ENCODE measurements around the gene ATP6V1C2. TPM values are rescaled to one million over a fixed set of nuclear protein-coding genes. Genes with fewer than 3 reads are reported as not detected.
A peak's percentile ranks its signal among the peaks of the same experiment; 100 is the strongest.

The ATP6V1C2 gene
- total and polyA plus RNA-seq, 9 of the 15 experiments (the other 6 are each of a cell fraction or from before 2014, with no cell fraction given), result 0.01 to 0.31 (median 0.10) TPM; not detected in 4

DNA sequence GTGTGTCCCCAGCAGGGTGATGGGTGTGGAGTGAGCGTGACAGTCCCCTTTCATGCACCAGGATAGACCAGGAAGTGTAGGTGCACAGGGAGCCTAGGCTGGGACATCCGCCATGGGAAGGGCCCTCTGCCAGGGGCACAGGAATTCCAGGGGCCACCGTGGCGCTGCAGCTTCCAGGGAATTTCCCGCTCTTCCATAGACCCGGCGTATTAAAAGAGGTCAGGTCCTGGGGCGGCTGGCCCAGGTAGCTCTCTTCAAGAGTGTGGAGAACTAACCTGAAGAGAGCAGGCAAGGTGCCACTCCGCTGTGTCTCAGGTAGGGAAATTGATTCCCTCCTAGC lies 42.0 kb downstream of the ATP6V1C2 start:
- in situ Hi-C loops (cut with MboI), result no loop called here
- Histone ChIP-seq H3K9ac (ENCODE audit: insufficient read depth in 1 of 2, low read depth in 2 of 2, low read length in 2 of 2) (no peak overlapping the region; a peak in 2 of 4 replicates), H3K4me1 (replicated peaks in 1 of 2; ENCODE audit: control insufficient read depth in 2 of 2, insufficient read depth in 2 of 2, low read length in 2 of 2) (peaks cover 6 to 8% of the 10 kb centered on the region in 2 experiments; a peak in 3 of 5 replicates), H3K27me3 (ENCODE audit: control insufficient read depth in 2 of 2, insufficient read depth in 2 of 2, low read length in 2 of 2) (peaks cover 19 to 69% of the 10 kb centered on the region in 2 experiments; a peak in 4 of 5 replicates), H3K27ac (ENCODE audit: extremely low read depth, low read depth, low read length) (no peak overlapping the region), H3K4me3 (no peak overlapping the region), H3K4me2 (ENCODE audit: insufficient read depth, low read length) (0 out of 2 replicates have a peak overlapping the region, but pooled peaks have one; percentile 71), H2AFZ (ENCODE audit: low read depth, low read length) (no peak overlapping the region), H3K79me2 (ENCODE audit: control insufficient read depth, insufficient read depth, low read length) (no peaks in the 10 kb centered on the region), H3K9me1 (ENCODE audit: control insufficient read depth, insufficient read depth, low read length) (no peaks in the 10 kb centered on the region), H3K36me3 (ENCODE audit: control insufficient read depth, insufficient read depth, low read length) (no peaks in the 10 kb centered on the region), H3K9me3 (replicated peaks; ENCODE audit: control insufficient read depth, insufficient read depth, low read depth, low read length) (no peaks in the 10 kb centered on the region), H4K20me1 (replicated peaks; ENCODE audit: control insufficient read depth, insufficient read depth, low read length) (no peaks in the 10 kb centered on the region)
- no peak for DNase-seq (ENCODE audit: extremely low read depth in 1 of 4, low spot score in 3 of 4)
- intact Hi-C loops (cut with micrococcal nuclease), result no loop called here
- CTCF ChIA-PET (ENCODE audit: low intra/inter-chr PET ratio), result no interaction called here
- WGBS (ENCODE audit: insufficient coverage, low coverage, missing lambda C conversion rate), result 13% methylated on average over 9 of the region's 9 CpGs
- POLR2A ChIA-PET, result no interaction called here
- no peak for ATAC-seq
- no TSS peak for BruUV-seq (replicated peaks)
- no peak for FAIRE-seq
- no peak for TF ChIP-seq ZNF324 (CRISPR knock-in tag; IDR thresholded peaks at IDR 0.05)
- no peak for TF ChIP-seq ZNF263 (CRISPR knock-in tag; IDR thresholded peaks at IDR 0.05; ENCODE audit: borderline replicate concordance)
- TF ChIP-seq MTF1 (CRISPR knock-in tag; IDR thresholded peaks at IDR 0.05; ENCODE audit: borderline replicate concordance), result no peak
- TF ChIP-seq CBFA2T3 (IDR thresholded peaks at IDR 0.05), result no peak
- no peak for TF ChIP-seq KDM1A (IDR thresholded peaks at IDR 0.05)
- no peak for TF ChIP-seq FOS (IDR thresholded peaks at IDR 0.05; ENCODE audit: extremely low read depth, insufficient read length)
- TF ChIP-seq, protein P1, sequence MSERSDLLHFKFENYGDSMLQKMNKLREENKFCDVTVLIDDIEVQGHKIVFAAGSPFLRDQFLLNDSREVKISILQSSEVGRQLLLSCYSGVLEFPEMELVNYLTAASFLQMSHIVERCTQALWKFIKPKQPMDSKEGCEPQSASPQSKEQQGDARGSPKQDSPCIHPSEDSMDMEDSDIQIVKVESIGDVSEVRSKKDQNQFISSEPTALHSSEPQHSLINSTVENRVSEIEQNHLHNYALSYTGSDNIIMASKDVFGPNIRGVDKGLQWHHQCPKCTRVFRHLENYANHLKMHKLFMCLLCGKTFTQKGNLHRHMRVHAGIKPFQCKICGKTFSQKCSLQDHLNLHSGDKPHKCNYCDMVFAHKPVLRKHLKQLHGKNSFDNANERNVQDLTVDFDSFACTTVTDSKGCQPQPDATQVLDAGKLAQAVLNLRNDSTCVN (CRISPR knock-in tag; IDR thresholded peaks at IDR 0.05), result no peak
- TF ChIP-seq, protein P2, sequence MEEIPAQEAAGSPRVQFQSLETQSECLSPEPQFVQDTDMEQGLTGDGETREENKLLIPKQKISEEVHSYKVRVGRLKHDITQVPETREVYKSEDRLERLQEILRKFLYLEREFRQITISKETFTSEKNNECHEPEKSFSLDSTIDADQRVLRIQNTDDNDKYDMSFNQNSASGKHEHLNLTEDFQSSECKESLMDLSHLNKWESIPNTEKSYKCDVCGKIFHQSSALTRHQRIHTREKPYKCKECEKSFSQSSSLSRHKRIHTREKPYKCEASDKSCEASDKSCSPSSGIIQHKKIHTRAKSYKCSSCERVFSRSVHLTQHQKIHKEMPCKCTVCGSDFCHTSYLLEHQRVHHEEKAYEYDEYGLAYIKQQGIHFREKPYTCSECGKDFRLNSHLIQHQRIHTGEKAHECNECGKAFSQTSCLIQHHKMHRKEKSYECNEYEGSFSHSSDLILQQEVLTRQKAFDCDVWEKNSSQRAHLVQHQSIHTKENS (CRISPR knock-in tag; IDR thresholded peaks at IDR 0.05), result no peak
- TF ChIP-seq, protein P3, sequence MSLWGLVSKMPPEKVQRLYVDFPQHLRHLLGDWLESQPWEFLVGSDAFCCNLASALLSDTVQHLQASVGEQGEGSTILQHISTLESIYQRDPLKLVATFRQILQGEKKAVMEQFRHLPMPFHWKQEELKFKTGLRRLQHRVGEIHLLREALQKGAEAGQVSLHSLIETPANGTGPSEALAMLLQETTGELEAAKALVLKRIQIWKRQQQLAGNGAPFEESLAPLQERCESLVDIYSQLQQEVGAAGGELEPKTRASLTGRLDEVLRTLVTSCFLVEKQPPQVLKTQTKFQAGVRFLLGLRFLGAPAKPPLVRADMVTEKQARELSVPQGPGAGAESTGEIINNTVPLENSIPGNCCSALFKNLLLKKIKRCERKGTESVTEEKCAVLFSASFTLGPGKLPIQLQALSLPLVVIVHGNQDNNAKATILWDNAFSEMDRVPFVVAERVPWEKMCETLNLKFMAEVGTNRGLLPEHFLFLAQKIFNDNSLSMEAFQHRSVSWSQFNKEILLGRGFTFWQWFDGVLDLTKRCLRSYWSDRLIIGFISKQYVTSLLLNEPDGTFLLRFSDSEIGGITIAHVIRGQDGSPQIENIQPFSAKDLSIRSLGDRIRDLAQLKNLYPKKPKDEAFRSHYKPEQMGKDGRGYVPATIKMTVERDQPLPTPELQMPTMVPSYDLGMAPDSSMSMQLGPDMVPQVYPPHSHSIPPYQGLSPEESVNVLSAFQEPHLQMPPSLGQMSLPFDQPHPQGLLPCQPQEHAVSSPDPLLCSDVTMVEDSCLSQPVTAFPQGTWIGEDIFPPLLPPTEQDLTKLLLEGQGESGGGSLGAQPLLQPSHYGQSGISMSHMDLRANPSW (CRISPR knock-in tag; IDR thresholded peaks at IDR 0.05), result no peak
- no peak for TF ChIP-seq BHLHE40 (IDR thresholded peaks at IDR 0.05; ENCODE audit: low read length)

Measured in K562 (cell line).